Measurements from ENCODE around the gene CD38.

GRCh38 chr4:15901007-15901406 is 122.9 kb downstream of the CD38 start:
- TF ChIP-seq CTCF (IDR thresholded peaks at IDR 0.05; ENCODE audit: poor library complexity, severe bottlenecking) = no peak
- no peak for TF ChIP-seq EZH2 (IDR thresholded peaks at IDR 0.05; ENCODE audit: borderline replicate concordance, insufficient read depth, low read length, poor library complexity, severe bottlenecking)
- TF ChIP-seq MXI1 (conservative IDR thresholded peaks at IDR 0.05; ENCODE audit: poor library complexity, severe bottlenecking) = no peak
- TF ChIP-seq POLR2AphosphoS5 (IDR thresholded peaks at IDR 0.05) = no peak
- no peak for TF ChIP-seq TAF1 (IDR thresholded peaks at IDR 0.05; ENCODE audit: low read depth)

Measured in neural cell (in vitro differentiated cells).